DMS153 treated with DMSO at 0.1 percent for 48 hours (cell line): Measurements from ENCODE around the gene CERCAM.
"Not testable (repeated sequence)": the region's sequence is repeated elsewhere in the genome, so short reads cannot be mapped to it uniquely, and the experiment has no call there.

Experiments
- DNase-seq: peaks from one replicate; lab custom pipeline; 2025; ENCODE audit not compliant: unreplicated experiment; lab: John Stamatoyannopoulos, UW

The CERCAM gene

GRCh38 chr9:128419061-128419925, 1.4 kb upstream of the CERCAM start:
- peak; percentile 54 for DNase-seq

GRCh38 chr9:128420060-128420650, 502 bp upstream of the CERCAM start:
- DNase-seq: peak; percentile 27

GRCh38 chr9:128421482-128421996, 882 bp downstream of the CERCAM start:
- DNase-seq: no peak

GRCh38 chr9:128422022-128422782, 1.5 kb downstream of the CERCAM start:
- DNase-seq: not testable (repeated sequence)

GRCh38 chr9:128422783-128423150, 2.1 kb downstream of the CERCAM start:
- no peak for DNase-seq

- not testable (repeated sequence) for DNase-seq
These were observed 2.7 kb downstream of the CERCAM start for GRCh38 chr9:128423356-128423755.

GRCh38 chr9:128424268-128424780, 3.7 kb downstream of the CERCAM start:
- no peak for DNase-seq

GRCh38 chr9:128428644-128429512, 8.2 kb downstream of the CERCAM start:
- no peak for DNase-seq

- DNase-seq: no peak
These were observed 8.9 kb downstream of the CERCAM start for GRCh38 chr9:128429513-128430086.

GRCh38 chr9:128431207-128431606, 10.6 kb downstream of the CERCAM start:
- DNase-seq: no peak

GRCh38 chr9:128434340-128434739, 13.7 kb downstream of the CERCAM start:
- no peak for DNase-seq

GRCh38 chr9:128435611-128436010, 15.0 kb downstream of the CERCAM start:
- no peak for DNase-seq

- peak; percentile 83 for DNase-seq
These were observed 17.9 kb downstream of the CERCAM start for GRCh38 chr9:128438343-128439109.

- no peak for DNase-seq
These were observed 18.6 kb downstream of the CERCAM start for GRCh38 chr9:128439273-128439672.

- DNase-seq: no peak
These were observed 21.5 kb downstream of the CERCAM start for GRCh38 chr9:128442150-128442549.

GRCh38 chr9:128446505-128446904, 25.8 kb downstream of the CERCAM start:
- not testable (repeated sequence) for DNase-seq

GRCh38 chr9:128448746-128449145, 28.1 kb downstream of the CERCAM start:
- no peak for DNase-seq

- DNase-seq: peak; percentile 7
These were observed 34.3 kb downstream of the CERCAM start for GRCh38 chr9:128454991-128455390.
